Mesenchymal stem cell (in vitro differentiated cells and primary cell): ENCODE measurements around the gene SLC24A3.

Experiments
- DNase-seq: peaks from one replicate; pipeline ENCODE4 v3.0.0-alpha.2; 2013
- H2AFZ ChIP-seq: one replicate; pipeline ENCODE4 v1.6.1; 2013; ENCODE audit warnings: low read depth, mild to moderate bottlenecking, control low read depth, inconsistent platforms, low read length, moderate library complexity
- H2AK5ac ChIP-seq: 2 replicates; pipeline ENCODE4 v1.6.1; 2013; ENCODE audit warnings: low read length, moderate library complexity, mild to moderate bottlenecking, inconsistent platforms; ENCODE audit not compliant: severe bottlenecking
- H2BK120ac ChIP-seq: one replicate; pipeline ENCODE4 v1.6.1; 2013; ENCODE audit warnings: low read depth, mild to moderate bottlenecking, inconsistent platforms, low read length, moderate library complexity
- H2BK12ac ChIP-seq, 2 experiments: one replicate each; pipeline ENCODE4 v1.6.1; 2013; ENCODE audit warnings: inconsistent platforms in 2 of 2, low read length in 2 of 2, mild to moderate bottlenecking in 2 of 2, moderate library complexity in 2 of 2, control low read depth in 1 of 2
- H2BK15ac ChIP-seq: one replicate; pipeline ENCODE4 v1.6.1; 2013; ENCODE audit warnings: mild to moderate bottlenecking, low read depth, inconsistent platforms; ENCODE audit not compliant: poor library complexity, severe bottlenecking
- H2BK5ac ChIP-seq: 2 replicates; pipeline ENCODE4 v1.6.1; 2013; ENCODE audit warnings: low read depth, mild to moderate bottlenecking, low read length, control low read depth, inconsistent platforms; ENCODE audit not compliant: poor library complexity, severe bottlenecking
- H3K14ac ChIP-seq, 2 experiments: one replicate each; pipeline ENCODE4 v1.6.1; 2013; ENCODE audit warnings: inconsistent platforms in 2 of 2, low read length in 2 of 2, control low read depth in 1 of 2, mild to moderate bottlenecking in 1 of 2, moderate library complexity in 1 of 2
- H3K18ac ChIP-seq, 2 experiments: one replicate each; pipeline ENCODE4 v1.6.1; 2013; ENCODE audit warnings: inconsistent platforms in 2 of 2, low read length in 2 of 2, control low read depth in 1 of 2, low read depth in 1 of 2, mild to moderate bottlenecking in 1 of 2
- H3K23ac ChIP-seq, 2 experiments: one replicate each; pipeline ENCODE4 v1.6.1; 2013; ENCODE audit warnings: inconsistent platforms in 2 of 2, low read length in 2 of 2, mild to moderate bottlenecking in 2 of 2, moderate library complexity in 2 of 2, control low read depth in 1 of 2
- H3K27ac ChIP-seq: 2 replicates; pipeline ENCODE4 v1.5.1; 2013; ENCODE audit warnings: mild to moderate bottlenecking, moderate library complexity, low read length, control low read depth, inconsistent platforms; ENCODE audit not compliant: poor library complexity, severe bottlenecking
- H3K27me3 ChIP-seq, 2 experiments: 2 replicates each; pipeline versions ENCODE4 v1.6.1 to v1.7.0; 2013; ENCODE audit warnings: low read length in 2 of 2, mild to moderate bottlenecking in 2 of 2, moderate library complexity in 2 of 2, control low read depth in 1 of 2, inconsistent platforms in 1 of 2; ENCODE audit not compliant: control insufficient read depth in 1 of 2, insufficient read depth in 1 of 2
- H3K36me3 ChIP-seq, 2 experiments: 2 replicates each; pipeline versions ENCODE4 v1.6.1 to v1.7.0; 2013; ENCODE audit warnings: low read length in 2 of 2, control low read depth in 1 of 2, inconsistent platforms in 1 of 2, low read depth in 1 of 2, mild to moderate bottlenecking in 1 of 2; ENCODE audit not compliant: insufficient read depth in 2 of 2, control insufficient read depth in 1 of 2
- H3K4ac ChIP-seq, 2 experiments: one replicate each; pipeline ENCODE4 v1.6.1; 2013; ENCODE audit warnings: inconsistent platforms in 2 of 2, low read length in 2 of 2, mild to moderate bottlenecking in 2 of 2, moderate library complexity in 2 of 2, control low read depth in 1 of 2, low read depth in 1 of 2
- H3K4me1 ChIP-seq: 2 replicates; pipeline ENCODE4 v1.6.1; 2013; ENCODE audit warnings: low read depth, low read length, control low read depth; ENCODE audit not compliant: control insufficient read depth, insufficient read depth
- H3K4me2 ChIP-seq: 2 replicates; pipeline ENCODE4 v1.6.1; 2013; ENCODE audit warnings: low read length, mild to moderate bottlenecking, inconsistent platforms; ENCODE audit not compliant: poor library complexity, severe bottlenecking
- H3K4me3 ChIP-seq, 2 experiments: 2 replicates each; pipeline versions ENCODE4 v1.5.1 to v1.7.0; 2013; ENCODE audit warnings: low read length in 2 of 2, mild to moderate bottlenecking in 2 of 2, control low read depth in 1 of 2, low read depth in 1 of 2; ENCODE audit not compliant: insufficient read depth in 1 of 2
- H3K79me1 ChIP-seq: replicated peaks from 2 replicates; pipeline ENCODE4 v1.6.1; 2013; ENCODE audit warnings: mild to moderate bottlenecking, control low read depth, low read length, inconsistent platforms; ENCODE audit not compliant: poor library complexity, severe bottlenecking
- H3K9ac ChIP-seq: 2 replicates; pipeline ENCODE4 v1.7.0; 2013; ENCODE audit warnings: mild to moderate bottlenecking, low read length, moderate library complexity
- H3K9me3 ChIP-seq: 2 replicates; pipeline ENCODE4 v1.7.0; 2013; ENCODE audit warnings: mild to moderate bottlenecking, low read length; ENCODE audit not compliant: control insufficient read depth
- H4K8ac ChIP-seq: one replicate; pipeline ENCODE4 v1.6.1; 2013; ENCODE audit warnings: inconsistent platforms, mild to moderate bottlenecking, low read length, moderate library complexity
- H4K91ac ChIP-seq: one replicate; pipeline ENCODE4 v1.6.1; 2013; ENCODE audit warnings: mild to moderate bottlenecking, low read length, inconsistent platforms
- WGBS: methylation state at CpG from one replicate; pipeline ENCODE4 v1.1.7; 2013; ENCODE audit warnings: mixed read lengths; 5-methylcytosine and 5-hydroxymethylcytosine counted together

The SLC24A3 gene

DNA sequence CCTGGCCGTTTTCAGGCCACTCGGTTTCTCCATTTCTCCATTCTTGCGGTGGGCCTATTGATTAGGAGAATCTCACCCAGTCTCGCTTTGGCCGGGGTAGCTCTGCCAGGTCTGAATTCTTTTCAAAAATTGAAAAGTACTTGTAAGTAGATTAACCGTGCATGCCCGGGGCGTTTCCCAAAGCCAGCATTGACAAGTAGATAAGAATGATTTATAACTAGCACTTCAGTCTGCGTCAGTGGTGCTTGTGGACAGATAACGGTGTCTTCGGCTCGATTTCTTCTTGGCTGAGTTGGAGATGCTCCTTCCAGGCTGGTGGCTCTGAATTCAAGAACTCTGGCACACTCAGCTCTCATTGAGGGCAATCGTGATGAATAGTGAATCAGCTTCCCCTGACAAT is 29.0 kb downstream of the SLC24A3 start:
- H2BK12ac ChIP-seq = no peak overlapping the region
- 77% methylated on average over 13 of the region's 13 CpGs for WGBS
- H3K4me1 ChIP-seq = no peaks in the 10 kb centered on the region
- no peak overlapping the region for H3K14ac ChIP-seq
- no peak overlapping the region for H3K9ac ChIP-seq
- H3K27ac ChIP-seq = no peak overlapping the region
- H2AK5ac ChIP-seq = no peak overlapping the region
- no peaks in the 10 kb centered on the region for H3K9me3 ChIP-seq
- H3K18ac ChIP-seq = no peak overlapping the region
- DNase-seq = no peak
- H2BK120ac ChIP-seq = no peak overlapping the region
- no peak overlapping the region for H3K4ac ChIP-seq
- H4K8ac ChIP-seq = no peak overlapping the region
- H3K23ac ChIP-seq = no peak overlapping the region
- no peak overlapping the region for H2AFZ ChIP-seq
- no peaks in the 10 kb centered on the region for H3K36me3 ChIP-seq
- H3K79me1 ChIP-seq = no peaks in the 10 kb centered on the region
- no peak overlapping the region for H3K4me3 ChIP-seq
- peaks cover 0 to 19% of the 10 kb centered on the region in 2 experiments for H3K27me3 ChIP-seq
- H4K91ac ChIP-seq = no peak overlapping the region
- no peak overlapping the region for H3K4me2 ChIP-seq
- no peak overlapping the region for H2BK5ac ChIP-seq
- no peak overlapping the region for H2BK15ac ChIP-seq

- no peak for DNase-seq
- H4K91ac ChIP-seq = no peak overlapping the region
- no peak overlapping the region for H3K4ac ChIP-seq
- H3K4me2 ChIP-seq = no peak overlapping the region
- H2BK5ac ChIP-seq = no peak overlapping the region
- no peak overlapping the region for H3K4me3 ChIP-seq
- no peak overlapping the region for H2BK120ac ChIP-seq
- H2BK15ac ChIP-seq = no peak overlapping the region
- peaks cover 0 to 13% of the 10 kb centered on the region in 2 experiments for H3K27me3 ChIP-seq
- no peak overlapping the region for H2AK5ac ChIP-seq
- no peaks in the 10 kb centered on the region for H3K9me3 ChIP-seq
- H3K18ac ChIP-seq = no peak overlapping the region
- no peak overlapping the region for H3K9ac ChIP-seq
- no peak overlapping the region for H3K27ac ChIP-seq
- no peak overlapping the region for H2AFZ ChIP-seq
- no peaks in the 10 kb centered on the region for H3K36me3 ChIP-seq
- no peaks in the 10 kb centered on the region for H3K79me1 ChIP-seq
- H3K23ac ChIP-seq = no peak overlapping the region
- no peak overlapping the region for H3K14ac ChIP-seq
- H4K8ac ChIP-seq = no peak overlapping the region
- H2BK12ac ChIP-seq = no peak overlapping the region
- WGBS = 79% methylated on average over 7 of the region's 8 CpGs
- no peaks in the 10 kb centered on the region for H3K4me1 ChIP-seq
Measured at GRCh38 chr20:19244291-19244690, 31.8 kb downstream of the SLC24A3 start.

GRCh38 chr20:19249106-19249879 is 36.9 kb downstream of the SLC24A3 start:
- DNase-seq = peak; percentile 7
- Histone ChIP-seq H3K79me1 (no peaks in the 10 kb centered on the region), H3K36me3 (no peaks in the 10 kb centered on the region), H3K23ac (no peak overlapping the region), H2BK5ac (no peak overlapping the region), H3K4me1 (no peaks in the 10 kb centered on the region), H3K18ac (no peak overlapping the region), H3K27ac (no peak overlapping the region), H3K9ac (peak overlapping the region; percentile 5), H4K8ac (no peak overlapping the region), H4K91ac (no peak overlapping the region), H3K4me3 (no peak overlapping the region), H3K27me3 (no peaks in the 10 kb centered on the region), H3K9me3 (no peaks in the 10 kb centered on the region), H2AK5ac (no peak overlapping the region), H2BK120ac (no peak overlapping the region), H3K4ac (no peak overlapping the region), H2AFZ (no peak overlapping the region), H2BK15ac (no peak overlapping the region), H2BK12ac (no peak overlapping the region), H3K4me2 (no peak overlapping the region), H3K14ac (no peak overlapping the region)
- 92% methylated on average over 6 of the region's 6 CpGs for WGBS

GRCh38 chr20:19250346-19250745 is 37.9 kb downstream of the SLC24A3 start:
- no peak overlapping the region for H4K8ac ChIP-seq

More at GRCh38 chr20:19250346-19250745, 37.9 kb downstream of the SLC24A3 start:
- Histone ChIP-seq H2AK5ac (no peak overlapping the region), H3K36me3 (no peaks in the 10 kb centered on the region), H3K9ac (no peak overlapping the region), H3K79me1 (no peaks in the 10 kb centered on the region), H4K91ac (no peak overlapping the region), H3K4me1 (no peaks in the 10 kb centered on the region), H2BK12ac (no peak overlapping the region), H2BK120ac (no peak overlapping the region), H3K27me3 (no peaks in the 10 kb centered on the region), H2BK15ac (no peak overlapping the region), H3K27ac (no peak overlapping the region), H3K23ac (no peak overlapping the region), H2BK5ac (no peak overlapping the region), H3K4me2 (no peak overlapping the region), H2AFZ (no peak overlapping the region), H3K9me3 (no peaks in the 10 kb centered on the region), H3K18ac (no peak overlapping the region), H3K14ac (no peak overlapping the region), H3K4ac (no peak overlapping the region), H3K4me3 (no peak overlapping the region)
- no peak for DNase-seq
